A549 (cell line): ENCODE measurements around the gene SPATA13.
"Not testable (repeated sequence)": the region's sequence is repeated elsewhere in the genome, so short reads cannot be mapped to it uniquely, and the experiment has no call there.

Experiments
- CEBPB ChIP-seq, 2 experiments: fragments of >200 bp in 1 of 2; sonication (Bioruptor Twin) in 1 of 2; formaldehyde crosslinking in 1 of 2; IDR thresholded peaks; 2 replicates each; pipeline ENCODE4 v1.6.1; 2012 to 2016
- HOXA7 ChIP-seq: fragments of 250-450 bp; sonication (Bioruptor Pico); IDR thresholded peaks from 2 replicates; pipeline ENCODE4 v1.5.0; 2020; ENCODE audit warnings: mild to moderate bottlenecking, moderate library complexity
- HOXB5 ChIP-seq: fragments of 250-450 bp; sonication (Bioruptor Pico); IDR thresholded peaks from 2 replicates; pipeline ENCODE4 v1.5.0; 2020; ENCODE audit warnings: mild to moderate bottlenecking, moderate library complexity
- JUNB ChIP-seq: fragments of >200 bp; sonication (Bioruptor Twin); formaldehyde crosslinking; IDR thresholded peaks from 2 replicates; pipeline ENCODE4 v1.6.1; 2016
- MYC ChIP-seq: IDR thresholded peaks from 2 replicates; pipeline ENCODE4 v1.6.1; 2012; ENCODE audit warnings: mild to moderate bottlenecking, inconsistent platforms, low read length, improper control_type of control experiment, borderline replicate concordance
- NFE2L2 ChIP-seq: fragments of 150-350 bp; conservative IDR thresholded peaks from 2 replicates; pipeline ENCODE4 v1.6.1; 2014; ENCODE audit warnings: low read length
- POLR2A ChIP-seq: IDR thresholded peaks from 2 replicates; pipeline ENCODE4 v1.6.1; 2012; ENCODE audit warnings: mild to moderate bottlenecking, low read length
- RCOR1 ChIP-seq: fragments of 150-350 bp; IDR thresholded peaks from 2 replicates; pipeline ENCODE4 v1.6.1; 2014; ENCODE audit warnings: antibody characterized with exemption, low read length, low read depth
- SMC3 ChIP-seq: fragments of >200 bp; sonication (Bioruptor Twin); formaldehyde crosslinking; IDR thresholded peaks from 3 replicates; pipeline ENCODE4 v1.6.1; 2018; ENCODE audit warnings: inconsistent platforms
- ZFP36 ChIP-seq: fragments of 450-650 bp; IDR thresholded peaks from 2 replicates; pipeline ENCODE4 v1.6.1; 2014; ENCODE audit warnings: borderline replicate concordance; ENCODE audit not compliant: partially characterized antibody
- TF ChIP-seq, protein P1 (sequence below): IDR thresholded peaks from 2 replicates; pipeline ENCODE4 v1.6.1; 2012
- TF ChIP-seq, protein P2 (sequence below): fragments of >200 bp; sonication (Bioruptor Twin); formaldehyde crosslinking; IDR thresholded peaks from 3 replicates; pipeline ENCODE4 v1.5.1; 2016
- TF ChIP-seq, protein P3 (sequence below): fragments of >200 bp; sonication (Bioruptor Twin); formaldehyde crosslinking; IDR thresholded peaks from 3 replicates; pipeline ENCODE4 v1.6.1; 2016

DNA sequence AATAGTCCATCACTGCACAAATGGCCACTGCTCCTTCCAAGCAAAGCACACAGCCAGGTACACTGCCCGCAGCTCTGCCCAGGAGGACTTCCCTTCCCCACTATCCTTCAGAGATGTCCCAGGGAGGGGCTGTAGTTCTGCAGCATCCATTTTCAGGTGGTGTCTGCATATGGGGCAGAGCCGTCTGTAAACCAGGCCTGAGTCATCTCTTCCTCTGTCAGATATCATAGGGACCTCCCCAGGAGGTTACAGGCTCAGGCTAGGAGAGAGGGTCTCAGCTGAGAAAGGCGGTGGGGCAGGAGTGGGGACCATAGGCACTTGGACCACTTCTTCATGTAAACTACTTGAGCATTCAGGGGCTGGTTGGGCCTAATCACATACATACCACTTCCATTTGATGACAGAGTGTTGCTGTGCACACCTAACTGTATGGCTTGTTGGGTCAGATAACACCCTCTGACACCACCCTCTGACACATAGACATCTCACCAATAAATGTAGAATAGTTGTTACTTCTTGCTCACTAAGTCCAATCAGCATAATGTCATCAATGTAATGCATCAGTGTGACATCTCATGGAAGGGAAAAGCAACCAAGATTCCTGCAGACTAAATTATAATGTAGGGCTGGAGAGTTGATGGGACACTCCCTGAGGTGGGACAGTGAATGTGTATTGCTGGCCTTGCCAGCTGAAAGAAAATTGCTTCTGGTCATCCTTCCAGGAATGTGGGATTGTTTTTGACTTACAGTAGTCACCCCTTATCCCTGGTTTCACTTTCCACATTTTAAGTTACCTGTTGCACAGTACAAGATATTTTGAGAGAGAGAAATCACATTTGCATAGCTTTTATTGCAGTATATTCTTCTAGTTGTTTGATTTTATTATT is 189.5 kb downstream of the SPATA13 start:
- not testable (repeated sequence) for TF ChIP-seq JUNB; NFE2L2; POLR2A; HOXA7; HOXB5 (CRISPR knock-in tag); SMC3; RCOR1; ZFP36; CEBPB (IDR thresholded peaks at IDR 0.05); MYC
- TF ChIP-seq, protein P1, sequence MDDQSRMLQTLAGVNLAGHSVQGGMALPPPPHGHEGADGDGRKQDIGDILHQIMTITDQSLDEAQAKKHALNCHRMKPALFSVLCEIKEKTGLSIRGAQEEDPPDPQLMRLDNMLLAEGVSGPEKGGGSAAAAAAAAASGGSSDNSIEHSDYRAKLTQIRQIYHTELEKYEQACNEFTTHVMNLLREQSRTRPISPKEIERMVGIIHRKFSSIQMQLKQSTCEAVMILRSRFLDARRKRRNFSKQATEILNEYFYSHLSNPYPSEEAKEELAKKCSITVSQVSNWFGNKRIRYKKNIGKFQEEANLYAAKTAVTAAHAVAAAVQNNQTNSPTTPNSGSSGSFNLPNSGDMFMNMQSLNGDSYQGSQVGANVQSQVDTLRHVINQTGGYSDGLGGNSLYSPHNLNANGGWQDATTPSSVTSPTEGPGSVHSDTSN = not testable (repeated sequence)
- TF ChIP-seq, protein P2, sequence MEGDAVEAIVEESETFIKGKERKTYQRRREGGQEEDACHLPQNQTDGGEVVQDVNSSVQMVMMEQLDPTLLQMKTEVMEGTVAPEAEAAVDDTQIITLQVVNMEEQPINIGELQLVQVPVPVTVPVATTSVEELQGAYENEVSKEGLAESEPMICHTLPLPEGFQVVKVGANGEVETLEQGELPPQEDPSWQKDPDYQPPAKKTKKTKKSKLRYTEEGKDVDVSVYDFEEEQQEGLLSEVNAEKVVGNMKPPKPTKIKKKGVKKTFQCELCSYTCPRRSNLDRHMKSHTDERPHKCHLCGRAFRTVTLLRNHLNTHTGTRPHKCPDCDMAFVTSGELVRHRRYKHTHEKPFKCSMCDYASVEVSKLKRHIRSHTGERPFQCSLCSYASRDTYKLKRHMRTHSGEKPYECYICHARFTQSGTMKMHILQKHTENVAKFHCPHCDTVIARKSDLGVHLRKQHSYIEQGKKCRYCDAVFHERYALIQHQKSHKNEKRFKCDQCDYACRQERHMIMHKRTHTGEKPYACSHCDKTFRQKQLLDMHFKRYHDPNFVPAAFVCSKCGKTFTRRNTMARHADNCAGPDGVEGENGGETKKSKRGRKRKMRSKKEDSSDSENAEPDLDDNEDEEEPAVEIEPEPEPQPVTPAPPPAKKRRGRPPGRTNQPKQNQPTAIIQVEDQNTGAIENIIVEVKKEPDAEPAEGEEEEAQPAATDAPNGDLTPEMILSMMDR = not testable (repeated sequence)
- TF ChIP-seq, protein P3, sequence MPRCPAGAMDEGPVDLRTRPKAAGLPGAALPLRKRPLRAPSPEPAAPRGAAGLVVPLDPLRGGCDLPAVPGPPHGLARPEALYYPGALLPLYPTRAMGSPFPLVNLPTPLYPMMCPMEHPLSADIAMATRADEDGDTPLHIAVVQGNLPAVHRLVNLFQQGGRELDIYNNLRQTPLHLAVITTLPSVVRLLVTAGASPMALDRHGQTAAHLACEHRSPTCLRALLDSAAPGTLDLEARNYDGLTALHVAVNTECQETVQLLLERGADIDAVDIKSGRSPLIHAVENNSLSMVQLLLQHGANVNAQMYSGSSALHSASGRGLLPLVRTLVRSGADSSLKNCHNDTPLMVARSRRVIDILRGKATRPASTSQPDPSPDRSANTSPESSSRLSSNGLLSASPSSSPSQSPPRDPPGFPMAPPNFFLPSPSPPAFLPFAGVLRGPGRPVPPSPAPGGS = not testable (repeated sequence)
